Neural progenitor cell (in vitro differentiated cells): ENCODE measurements around the gene FGD3. TPM values are rescaled to one million over a fixed set of nuclear protein-coding genes. Genes with fewer than 3 reads are reported as not detected.

Experiments used
- DNase-seq: peaks from one replicate; pipeline ENCODE4 v3.0.0-alpha.2; 2016; ENCODE audit warnings: low spot score
- H2AFZ ChIP-seq: fragments of 200-600 bp; sonication (generic); replicated peaks from 2 replicates; pipeline ENCODE4 v1.6.1; 2016; ENCODE audit warnings: antibody characterized with exemption
- H3F3A ChIP-seq: fragments of 200-600 bp; sonication (generic); 2 replicates; pipeline ENCODE4 v1.6.1; 2016; ENCODE audit warnings: antibody characterized with exemption, low read depth
- H3K27ac ChIP-seq: fragments of 200-600 bp; sonication (generic); 2 replicates; pipeline ENCODE4 v1.5.1; 2016; ENCODE audit warnings: mild to moderate bottlenecking
- H3K27me3 ChIP-seq: fragments of 200-600 bp; sonication (generic); 2 replicates; pipeline ENCODE4 v1.6.1; 2016; ENCODE audit warnings: mild to moderate bottlenecking, moderate library complexity
- H3K36me3 ChIP-seq: fragments of 200-600 bp; sonication (generic); 2 replicates; pipeline ENCODE4 v1.5.1; 2016
- H3K4me1 ChIP-seq: fragments of 200-600 bp; sonication (generic); 2 replicates; pipeline ENCODE4 v1.6.1; 2016; ENCODE audit warnings: mixed run types
- H3K4me2 ChIP-seq: fragments of 200-600 bp; sonication (generic); 2 replicates; pipeline ENCODE4 v1.6.1; 2016
- H3K4me3 ChIP-seq: fragments of 200-600 bp; sonication (generic); 2 replicates; pipeline ENCODE4 v1.5.1; 2016
- H3K79me2 ChIP-seq: fragments of 200-600 bp; sonication (generic); 2 replicates; pipeline ENCODE4 v1.6.1; 2016; ENCODE audit warnings: low read depth
- H3K9ac ChIP-seq: fragments of 200-600 bp; sonication (generic); 2 replicates; pipeline ENCODE4 v1.6.1; 2016
- H3K9me3 ChIP-seq: fragments of 200-600 bp; sonication (generic); 2 replicates; pipeline ENCODE4 v1.5.1; 2016; ENCODE audit warnings: low read depth
- H4K20me1 ChIP-seq: fragments of 200-600 bp; sonication (generic); 2 replicates; pipeline ENCODE4 v1.6.1; 2016; ENCODE audit warnings: low read depth
- H3K27ac Mint-ChIP-seq: 3 replicates; pipeline ENCODE4 v1.8.0; 2021; ENCODE audit warnings: mixed read lengths
- H3K27me3 Mint-ChIP-seq: 2 replicates; pipeline ENCODE4 v1.8.0; 2022; ENCODE audit warnings: low read depth, mild to moderate bottlenecking, inconsistent platforms, moderate library complexity, mixed read lengths; ENCODE audit not compliant: insufficient read depth
- H3K36me3 Mint-ChIP-seq: 3 replicates; pipeline ENCODE4 v1.8.0; 2021; ENCODE audit warnings: mixed read lengths
- H3K4me1 Mint-ChIP-seq: 3 replicates; pipeline ENCODE4 v1.8.0; 2021; ENCODE audit warnings: mixed read lengths
- H3K4me3 Mint-ChIP-seq: 3 replicates; pipeline ENCODE4 v1.8.0; 2021; ENCODE audit warnings: mild to moderate bottlenecking, moderate library complexity, mixed read lengths
- H3K9me3 Mint-ChIP-seq: 3 replicates; pipeline ENCODE4 v1.8.0; 2020; ENCODE audit warnings: mixed read lengths
- CTCF ChIP-seq: fragments of 200-600 bp; sonication (generic); IDR thresholded peaks from 2 replicates; pipeline ENCODE4 v1.5.1; 2017; ENCODE audit warnings: antibody characterized with exemption, mild to moderate bottlenecking
- EZH2 ChIP-seq: fragments of 200-600 bp; sonication (generic); IDR thresholded peaks from 2 replicates; pipeline ENCODE4 v1.6.1; 2017; ENCODE audit warnings: antibody characterized with exemption, mild to moderate bottlenecking, moderate library complexity
- EZH2phosphoT487 ChIP-seq: fragments of 200-600 bp; sonication (generic); IDR thresholded peaks from 2 replicates; pipeline ENCODE4 v1.6.1; 2017; ENCODE audit warnings: antibody characterized with exemption
- total RNA-seq: library from RNA; depleted of rRNA; stranded (reverse); fragments of >200 nt; gene quantifications from 2 replicates; pipeline ENCODE4 v1.2.3, GENCODE V29; 2015; ENCODE audit warnings: low replicate concordance

The FGD3 gene
- total RNA-seq, 1 donor from 2014 or later, result 0.56 TPM

- no peaks in the 10 kb centered on the region for H3K27me3 ChIP-seq
- Mint-ChIP-seq H3K4me1 (peaks cover 16% of the 10 kb centered on the region), H3K36me3 (no peaks in the 10 kb centered on the region), H3K27me3 (peaks cover 6% of the 10 kb centered on the region), H3K27ac (no peak overlapping the region), H3K9me3 (peaks cover 2% of the 10 kb centered on the region), H3K4me3 (no peak overlapping the region)
- H3K4me2 ChIP-seq, result no peak overlapping the region
- no peaks in the 10 kb centered on the region for H3K79me2 ChIP-seq
- no peaks in the 10 kb centered on the region for H3K9me3 ChIP-seq
- no peak overlapping the region for H2AFZ ChIP-seq
- TF ChIP-seq EZH2 (no peak), CTCF (no peak), EZH2phosphoT487 (no peak)
- H3K4me1 ChIP-seq, result no peaks in the 10 kb centered on the region
- H3K9ac ChIP-seq, result no peak overlapping the region
- H3K27ac ChIP-seq, result no peak overlapping the region
- DNase-seq, result no peak
- H3F3A ChIP-seq, result no peaks in the 10 kb centered on the region
- no peaks in the 10 kb centered on the region for H4K20me1 ChIP-seq
- H3K4me3 ChIP-seq, result no peak overlapping the region
- no peaks in the 10 kb centered on the region for H3K36me3 ChIP-seq
Measured at GRCh38 chr9:93081931-93082330, 134.6 kb downstream of the FGD3 start.

- H4K20me1 ChIP-seq, result no peaks in the 10 kb centered on the region
- no peak overlapping the region for H3K9ac ChIP-seq
- TF ChIP-seq EZH2phosphoT487 (no peak), EZH2 (no peak), CTCF (no peak)
- H3K27me3 ChIP-seq, result no peaks in the 10 kb centered on the region
- H3K9me3 ChIP-seq, result no peaks in the 10 kb centered on the region
- Mint-ChIP-seq H3K4me3 (no peak overlapping the region), H3K36me3 (no peaks in the 10 kb centered on the region), H3K27me3 (peaks cover 6% of the 10 kb centered on the region), H3K9me3 (peaks cover 2% of the 10 kb centered on the region), H3K27ac (no peak overlapping the region), H3K4me1 (peaks cover 16% of the 10 kb centered on the region)
- no peak overlapping the region for H3K4me2 ChIP-seq
- H3K79me2 ChIP-seq, result no peaks in the 10 kb centered on the region
- H3K4me3 ChIP-seq, result no peak overlapping the region
- peak overlapping the region; percentile 93 for H2AFZ ChIP-seq
- no peak overlapping the region for H3K27ac ChIP-seq
- H3K4me1 ChIP-seq, result no peaks in the 10 kb centered on the region
- H3F3A ChIP-seq, result no peaks in the 10 kb centered on the region
- peak; percentile 1 for DNase-seq
- no peaks in the 10 kb centered on the region for H3K36me3 ChIP-seq
Measured at GRCh38 chr9:93082841-93083411, 135.6 kb downstream of the FGD3 start.

- Histone ChIP-seq H3K4me3 (no peak overlapping the region), H3K4me1 (no peaks in the 10 kb centered on the region), H3K4me2 (no peak overlapping the region), H3K9me3 (no peaks in the 10 kb centered on the region), H2AFZ (no peak overlapping the region), H3F3A (no peaks in the 10 kb centered on the region), H3K79me2 (no peaks in the 10 kb centered on the region), H4K20me1 (no peaks in the 10 kb centered on the region), H3K9ac (no peak overlapping the region), H3K36me3 (no peaks in the 10 kb centered on the region), H3K27me3 (no peaks in the 10 kb centered on the region), H3K27ac (no peak overlapping the region)
- Mint-ChIP-seq H3K27ac (peak overlapping the region; percentile 12), H3K4me1 (peaks cover 16% of the 10 kb centered on the region), H3K27me3 (peaks cover 6% of the 10 kb centered on the region), H3K4me3 (peak overlapping the region; percentile 24), H3K9me3 (peaks cover 2% of the 10 kb centered on the region), H3K36me3 (no peaks in the 10 kb centered on the region)
- TF ChIP-seq EZH2, result no peak
- TF ChIP-seq EZH2phosphoT487, result no peak
- TF ChIP-seq CTCF, result no peak
- peak; percentile 0 for DNase-seq
Measured at GRCh38 chr9:93083592-93084470, 136.5 kb downstream of the FGD3 start.
